Natural killer cell (primary cell): Measurements from ENCODE around the gene SLX4IP. TPM values are rescaled to one million over a fixed set of nuclear protein-coding genes. Genes with fewer than 3 reads are reported as not detected.

Experiments
- ATAC-seq, 3 donors: fragments of 150-1000 bp in 2 of 3; fragments of 200-7000 bp in 1 of 3; cut with Tn5 transposase; 1 replicate in 1 of 3; 2 replicates in 2 of 3; pipeline ENCODE4 v1.10.0; 2021; ENCODE audit warnings: mild to moderate bottlenecking in 2 of 3, moderate library complexity in 2 of 3
- DNase-seq, 2 donors: peaks; one replicate each; pipeline versions ENCODE4 v3.0.0 to v3.0.0-alpha.2; 2013 to 2021; ENCODE audit warnings: mixed read lengths in 1 of 2
- H3K27ac ChIP-seq: one replicate; pipeline ENCODE4 v1.5.1; 2013; ENCODE audit warnings: mild to moderate bottlenecking, low read length
- H3K27me3 ChIP-seq: one replicate; pipeline ENCODE4 v1.6.1; 2013; ENCODE audit warnings: low read length; ENCODE audit not compliant: control insufficient read depth, insufficient read depth
- H3K36me3 ChIP-seq: one replicate; pipeline ENCODE4 v1.6.1; 2013; ENCODE audit warnings: low read length; ENCODE audit not compliant: control insufficient read depth, insufficient read depth
- H3K4me1 ChIP-seq: one replicate; pipeline ENCODE4 v1.6.1; 2013; ENCODE audit warnings: low read length; ENCODE audit not compliant: control insufficient read depth, insufficient read depth
- H3K4me3 ChIP-seq: one replicate; pipeline ENCODE4 v1.5.1; 2013; ENCODE audit warnings: low read length
- H3K9me3 ChIP-seq: one replicate; pipeline ENCODE4 v1.6.1; 2013; ENCODE audit warnings: low read length; ENCODE audit not compliant: control insufficient read depth, insufficient read depth
- H3K27ac Mint-ChIP-seq, 2 donors: one replicate each; pipeline ENCODE4 v1.8.0; 2022; ENCODE audit warnings: mild to moderate bottlenecking in 2 of 2, mixed read lengths in 2 of 2, moderate library complexity in 1 of 2
- H3K27me3 Mint-ChIP-seq, 2 donors: one replicate each; pipeline ENCODE4 v1.8.0; 2022; ENCODE audit warnings: low read depth in 2 of 2, mixed read lengths in 2 of 2
- H3K36me3 Mint-ChIP-seq: one replicate; pipeline ENCODE4 v1.8.0; 2022; ENCODE audit warnings: mixed read lengths
- H3K4me1 Mint-ChIP-seq, 2 donors: one replicate each; pipeline ENCODE4 v1.8.0; 2022; ENCODE audit warnings: mixed read lengths in 2 of 2
- H3K4me3 Mint-ChIP-seq: one replicate; pipeline ENCODE4 v1.8.0; 2022; ENCODE audit warnings: mild to moderate bottlenecking, moderate library complexity, mixed read lengths
- H3K9me3 Mint-ChIP-seq, 2 donors: one replicate each; pipeline ENCODE4 v1.8.0; 2022; ENCODE audit warnings: mixed read lengths in 2 of 2
- WGBS: methylation state at CpG from one replicate; pipeline ENCODE4 v1.1.7; 2013; ENCODE audit warnings: missing lambda C conversion rate; ENCODE audit not compliant: insufficient coverage; 5-methylcytosine and 5-hydroxymethylcytosine counted together
- intact Hi-C: fragments of 100-400 bp; cut with micrococcal nuclease; formaldehyde crosslinking; loops from one replicate; pipeline ENCODE4 v1.14.2; 2022
- total RNA-seq, 4 donors: library from RNA; stranded (reverse); fragments of 120-200 nt in 1 of 4; gene quantifications; one replicate each; pipeline versions ENCODE4 v1.2.3 to v1.2.4, GENCODE V29; 2013 to 2022
- TF ChIP-seq, protein P1 (sequence below): fragments of 200-600 bp; IDR thresholded peaks from one replicate; pipeline ENCODE4 v1.8.0; 2022; ENCODE audit warnings: antibody characterized with exemption

SLX4IP gene
- total RNA-seq, 3 donors from 2014 or later (not counting 1 experiment from before 2014, with no cell fraction given) = 2.9 to 5.5 (median 5.2) TPM

DNA sequence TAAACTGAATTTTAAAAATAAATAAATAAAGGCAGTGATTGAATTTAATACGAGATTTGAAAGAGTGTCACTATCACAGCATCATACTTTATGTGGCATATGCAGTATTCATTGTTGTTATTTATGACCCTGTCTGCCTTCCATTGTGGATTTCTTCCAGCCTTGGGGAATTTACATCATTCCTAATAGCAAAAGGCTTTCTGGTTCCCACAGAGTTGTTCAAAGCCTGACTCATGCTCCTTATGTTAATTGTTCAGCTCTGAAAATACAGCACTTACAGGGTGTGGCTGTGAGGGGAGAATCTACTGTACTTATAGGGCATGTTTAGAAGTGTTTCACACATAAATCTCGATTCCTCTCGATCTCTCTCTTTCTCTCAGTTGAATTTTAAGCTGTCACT, 184.3 kb downstream of the SLX4IP start:
- Mint-ChIP-seq H3K4me1 (peaks cover 0 to 14% of the 10 kb centered on the region in 2 donors), H3K4me3 (no peak overlapping the region), H3K9me3 (no peaks in the 10 kb centered on the region), H3K36me3 (no peaks in the 10 kb centered on the region), H3K27me3 (no peaks in the 10 kb centered on the region), H3K27ac (no peak overlapping the region)
- no peak for DNase-seq
- intact Hi-C loops = no loop called here
- Histone ChIP-seq H3K27ac (no peak overlapping the region), H3K27me3 (no peaks in the 10 kb centered on the region), H3K9me3 (no peaks in the 10 kb centered on the region), H3K36me3 (no peaks in the 10 kb centered on the region), H3K4me1 (no peaks in the 10 kb centered on the region), H3K4me3 (no peak overlapping the region)
- no CpG with 5 or more reads among the region's 3 CpGs for WGBS
- ATAC-seq = no peak
- TF ChIP-seq, protein P1, sequence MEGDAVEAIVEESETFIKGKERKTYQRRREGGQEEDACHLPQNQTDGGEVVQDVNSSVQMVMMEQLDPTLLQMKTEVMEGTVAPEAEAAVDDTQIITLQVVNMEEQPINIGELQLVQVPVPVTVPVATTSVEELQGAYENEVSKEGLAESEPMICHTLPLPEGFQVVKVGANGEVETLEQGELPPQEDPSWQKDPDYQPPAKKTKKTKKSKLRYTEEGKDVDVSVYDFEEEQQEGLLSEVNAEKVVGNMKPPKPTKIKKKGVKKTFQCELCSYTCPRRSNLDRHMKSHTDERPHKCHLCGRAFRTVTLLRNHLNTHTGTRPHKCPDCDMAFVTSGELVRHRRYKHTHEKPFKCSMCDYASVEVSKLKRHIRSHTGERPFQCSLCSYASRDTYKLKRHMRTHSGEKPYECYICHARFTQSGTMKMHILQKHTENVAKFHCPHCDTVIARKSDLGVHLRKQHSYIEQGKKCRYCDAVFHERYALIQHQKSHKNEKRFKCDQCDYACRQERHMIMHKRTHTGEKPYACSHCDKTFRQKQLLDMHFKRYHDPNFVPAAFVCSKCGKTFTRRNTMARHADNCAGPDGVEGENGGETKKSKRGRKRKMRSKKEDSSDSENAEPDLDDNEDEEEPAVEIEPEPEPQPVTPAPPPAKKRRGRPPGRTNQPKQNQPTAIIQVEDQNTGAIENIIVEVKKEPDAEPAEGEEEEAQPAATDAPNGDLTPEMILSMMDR = no peak

DNA sequence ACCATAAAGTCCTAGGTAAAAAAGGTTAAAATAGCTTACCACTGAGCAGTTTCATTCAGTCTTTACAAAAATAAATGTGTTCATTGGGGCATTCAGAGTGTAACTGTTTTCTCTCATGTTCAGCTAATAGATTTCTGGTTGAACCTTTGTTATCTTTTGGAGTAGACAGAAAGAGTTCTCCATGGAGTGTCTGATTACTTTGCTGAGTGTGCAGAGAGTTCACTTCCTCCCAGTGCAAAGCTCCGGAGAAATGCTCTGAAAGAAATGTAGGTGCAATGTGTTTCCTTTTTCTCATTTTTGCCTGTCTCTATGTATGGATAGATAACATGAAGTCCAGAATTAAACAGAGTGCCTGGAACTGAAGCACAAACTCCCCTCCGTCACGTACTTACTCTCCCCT, 186.0 kb downstream of the SLX4IP start:
- H3K36me3 Mint-ChIP-seq = no peaks in the 10 kb centered on the region
- no peak overlapping the region for H3K4me3 Mint-ChIP-seq
- H3K36me3 ChIP-seq = no peaks in the 10 kb centered on the region
- H3K27ac Mint-ChIP-seq = no peak overlapping the region
- intact Hi-C loops = no loop called here
- no peak overlapping the region for H3K27ac ChIP-seq
- H3K27me3 Mint-ChIP-seq = no peaks in the 10 kb centered on the region
- peaks cover 0 to 11% of the 10 kb centered on the region in 2 donors for H3K4me1 Mint-ChIP-seq
- DNase-seq (no peak), ATAC-seq (no peak)
- TF ChIP-seq, protein P1 = no peak
- no peaks in the 10 kb centered on the region for H3K4me1 ChIP-seq
- no peaks in the 10 kb centered on the region for H3K27me3 ChIP-seq
- whole genome bisulfite sequencing = 55% methylated on average over 1 of the region's 3 CpGs
- no peak overlapping the region for H3K4me3 ChIP-seq
- H3K9me3 ChIP-seq = no peaks in the 10 kb centered on the region
- no peaks in the 10 kb centered on the region for H3K9me3 Mint-ChIP-seq

DNA sequence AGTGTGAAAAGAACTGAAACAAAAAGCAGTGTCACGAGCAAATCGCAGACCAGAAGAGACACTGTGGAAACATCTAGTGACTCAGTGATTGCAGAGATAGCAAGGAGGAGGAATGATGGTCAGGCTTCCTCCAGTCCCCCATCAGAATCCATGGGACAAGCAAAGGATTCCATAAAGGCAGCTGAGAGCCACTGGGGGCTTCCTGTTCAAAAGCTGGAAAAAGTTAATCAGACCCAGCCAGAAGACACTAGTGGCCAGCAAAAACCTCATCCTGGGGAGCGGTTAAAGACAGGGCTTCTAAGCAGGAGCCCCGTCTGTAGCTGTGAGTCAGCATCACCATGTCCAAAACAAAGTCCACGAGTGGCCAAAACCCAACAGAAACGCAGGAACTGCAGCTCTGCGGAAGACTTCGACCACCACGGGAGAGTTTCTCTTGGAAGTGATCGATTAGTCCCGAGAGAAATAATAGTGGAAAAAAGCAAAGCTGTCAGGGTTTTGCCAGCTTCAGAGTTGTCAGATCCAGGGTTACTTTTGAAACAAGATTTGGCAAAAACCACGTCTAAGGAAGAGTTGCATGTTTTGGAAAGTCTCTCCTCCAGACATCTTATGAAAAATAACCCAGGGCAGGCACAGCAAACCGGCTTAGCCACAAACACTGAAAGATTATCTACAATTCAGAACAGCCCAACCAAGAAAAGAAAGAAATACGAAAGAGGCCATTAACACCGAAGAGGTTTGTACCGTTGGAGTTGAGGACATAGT, 187.7 kb downstream of the SLX4IP start:
- no peak overlapping the region for H3K4me3 Mint-ChIP-seq
- WGBS = 90% methylated on average over 15 of the region's 16 CpGs
- H3K4me1 ChIP-seq = no peaks in the 10 kb centered on the region

More for the DNA sequence above, 187.7 kb downstream of the SLX4IP start:
- Histone ChIP-seq H3K27me3 (no peaks in the 10 kb centered on the region), H3K36me3 (no peaks in the 10 kb centered on the region), H3K27ac (no peak overlapping the region), H3K9me3 (no peaks in the 10 kb centered on the region), H3K4me3 (no peak overlapping the region)
- intact Hi-C loops = no loop called here
- no peak for ATAC-seq
- no peak for DNase-seq
- Mint-ChIP-seq H3K27me3 (no peaks in the 10 kb centered on the region), H3K36me3 (no peaks in the 10 kb centered on the region), H3K4me1 (peaks cover 0 to 11% of the 10 kb centered on the region in 2 donors), H3K27ac (no peak overlapping the region), H3K9me3 (no peaks in the 10 kb centered on the region)
- TF ChIP-seq, protein P1 = no peak
